MM.1S (cell line): ENCODE measurements around the gene INSRR.

Experiments
- DNase-seq: peaks from one replicate; pipeline ENCODE4 v3.0.0-alpha.2; 2015
- H2AFZ ChIP-seq: fragments of 300-600 bp; sonication (generic); 2 replicates; pipeline ENCODE4 v1.6.0; 2016; ENCODE audit warnings: antibody characterized with exemption, low read length
- H3F3A ChIP-seq: fragments of 300-600 bp; sonication (generic); 2 replicates; pipeline ENCODE4 v1.6.1; 2016; ENCODE audit warnings: mild to moderate bottlenecking, antibody characterized with exemption, low read length, moderate library complexity, mixed read lengths; ENCODE audit not compliant: insufficient read depth
- H3K27ac ChIP-seq: fragments of 300-600 bp; sonication (generic); 2 replicates; pipeline ENCODE4 v1.5.1; 2016; ENCODE audit warnings: mild to moderate bottlenecking, low read length
- H3K27me3 ChIP-seq: fragments of 300-600 bp; sonication (generic); replicated peaks from 2 replicates; pipeline ENCODE4 v1.6.0; 2016; ENCODE audit warnings: low read length; ENCODE audit not compliant: insufficient read depth
- H3K36me3 ChIP-seq: fragments of 300-600 bp; sonication (generic); replicated peaks from 2 replicates; pipeline ENCODE4 v1.6.1; 2016; ENCODE audit warnings: mild to moderate bottlenecking, low read length, mixed read lengths; ENCODE audit not compliant: insufficient read depth
- H3K4me1 ChIP-seq: fragments of 300-600 bp; sonication (generic); 2 replicates; pipeline ENCODE4 v1.6.1; 2016; ENCODE audit warnings: low read length, mixed read lengths
- H3K4me2 ChIP-seq: fragments of 300-600 bp; sonication (generic); 2 replicates; pipeline ENCODE4 v1.6.0; 2016; ENCODE audit warnings: low read depth, low read length
- H3K4me3 ChIP-seq: fragments of 300-600 bp; sonication (generic); 2 replicates; pipeline ENCODE4 v1.5.1; 2016; ENCODE audit warnings: low read length, mixed read lengths
- H3K79me2 ChIP-seq: fragments of 300-600 bp; sonication (generic); 2 replicates; pipeline ENCODE4 v1.6.1; 2016; ENCODE audit warnings: mixed run types, low read length, mixed read lengths
- H3K9ac ChIP-seq: fragments of 300-600 bp; sonication (generic); 2 replicates; pipeline ENCODE4 v1.6.1; 2016; ENCODE audit warnings: low read length, mixed read lengths
- H3K9me2 ChIP-seq: fragments of 300-600 bp; sonication (generic); replicated peaks from 2 replicates; pipeline ENCODE4 v1.6.1; 2016; ENCODE audit warnings: mild to moderate bottlenecking, low read length, mixed read lengths; ENCODE audit not compliant: insufficient read depth
- H3K9me3 ChIP-seq: fragments of 300-600 bp; sonication (generic); replicated peaks from 2 replicates; pipeline ENCODE4 v1.6.1; 2016; ENCODE audit warnings: mild to moderate bottlenecking, low read length, mixed read lengths; ENCODE audit not compliant: insufficient read depth
- H4K20me1 ChIP-seq: fragments of 300-600 bp; sonication (generic); 2 replicates; pipeline ENCODE4 v1.6.1; 2016; ENCODE audit warnings: mild to moderate bottlenecking, low read length, moderate library complexity, mixed read lengths; ENCODE audit not compliant: insufficient read depth
- EZH2 ChIP-seq: fragments of 300-600 bp; sonication (generic); optimal IDR thresholded peaks from 2 replicates; pipeline ENCODE3; 2017; ENCODE audit warnings: low read depth, mild to moderate bottlenecking, antibody characterized with exemption, low read length, mixed read lengths
- EZH2phosphoT487 ChIP-seq: fragments of 300-600 bp; sonication (generic); IDR thresholded peaks from 2 replicates; pipeline ENCODE4 v1.6.1; 2018; ENCODE audit warnings: antibody characterized with exemption, low read length
- TF ChIP-seq, protein P1 (sequence below): fragments of 300-600 bp; sonication (generic); IDR thresholded peaks from 2 replicates; pipeline ENCODE4 v1.5.1; 2016; ENCODE audit warnings: antibody characterized with exemption, low read length, mixed read lengths

The INSRR gene

DNA sequence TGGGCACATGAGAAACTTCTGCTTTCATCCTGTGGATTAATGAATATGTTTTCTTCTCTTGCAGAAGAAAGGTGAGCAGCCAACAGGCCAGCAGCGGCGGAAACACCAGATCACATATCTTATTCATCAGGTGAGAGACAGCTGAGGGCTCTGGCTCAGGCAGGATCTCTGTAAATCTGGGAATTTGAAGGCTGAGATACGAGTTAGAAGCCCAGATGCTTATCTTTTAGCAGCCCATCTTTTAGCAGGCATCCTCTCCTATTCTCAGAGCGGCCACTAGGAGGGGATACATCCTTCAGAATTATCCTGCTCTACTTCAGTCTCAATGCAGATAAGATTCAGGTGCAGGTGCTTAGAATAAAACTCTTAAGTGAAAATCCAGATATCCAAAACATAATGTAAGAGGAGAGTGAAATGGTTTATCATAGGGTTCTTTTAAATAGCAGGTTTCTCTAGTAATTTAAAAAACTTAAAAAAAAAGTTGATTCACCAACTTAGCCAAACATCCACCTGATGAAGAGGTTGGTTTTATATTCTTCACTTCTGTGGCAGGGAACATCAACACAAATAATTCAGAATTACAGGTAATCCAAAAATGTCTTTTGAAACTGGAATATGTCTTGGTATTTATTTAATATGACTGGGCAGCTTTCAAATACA lies 61.6 kb downstream of the INSRR start:
- no peak for TF ChIP-seq EZH2phosphoT487
- TF ChIP-seq, protein P1, sequence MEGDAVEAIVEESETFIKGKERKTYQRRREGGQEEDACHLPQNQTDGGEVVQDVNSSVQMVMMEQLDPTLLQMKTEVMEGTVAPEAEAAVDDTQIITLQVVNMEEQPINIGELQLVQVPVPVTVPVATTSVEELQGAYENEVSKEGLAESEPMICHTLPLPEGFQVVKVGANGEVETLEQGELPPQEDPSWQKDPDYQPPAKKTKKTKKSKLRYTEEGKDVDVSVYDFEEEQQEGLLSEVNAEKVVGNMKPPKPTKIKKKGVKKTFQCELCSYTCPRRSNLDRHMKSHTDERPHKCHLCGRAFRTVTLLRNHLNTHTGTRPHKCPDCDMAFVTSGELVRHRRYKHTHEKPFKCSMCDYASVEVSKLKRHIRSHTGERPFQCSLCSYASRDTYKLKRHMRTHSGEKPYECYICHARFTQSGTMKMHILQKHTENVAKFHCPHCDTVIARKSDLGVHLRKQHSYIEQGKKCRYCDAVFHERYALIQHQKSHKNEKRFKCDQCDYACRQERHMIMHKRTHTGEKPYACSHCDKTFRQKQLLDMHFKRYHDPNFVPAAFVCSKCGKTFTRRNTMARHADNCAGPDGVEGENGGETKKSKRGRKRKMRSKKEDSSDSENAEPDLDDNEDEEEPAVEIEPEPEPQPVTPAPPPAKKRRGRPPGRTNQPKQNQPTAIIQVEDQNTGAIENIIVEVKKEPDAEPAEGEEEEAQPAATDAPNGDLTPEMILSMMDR: peak; percentile 95
- peaks cover 17% of the 10 kb centered on the region for H3K36me3 ChIP-seq
- H3K4me3 ChIP-seq: no peak overlapping the region
- H3K9ac ChIP-seq: no peak overlapping the region
- H3K4me2 ChIP-seq: no peak overlapping the region
- H3F3A ChIP-seq: peaks cover 19% of the 10 kb centered on the region
- no peak overlapping the region for H3K27ac ChIP-seq
- no peaks in the 10 kb centered on the region for H3K27me3 ChIP-seq
- no peak overlapping the region for H2AFZ ChIP-seq
- H3K9me3 ChIP-seq: no peaks in the 10 kb centered on the region
- peak; percentile 72 for DNase-seq
- H3K79me2 ChIP-seq: 0 out of 2 replicates have a peak, but pooled peaks cover 7% of the 10 kb centered on the region
- H3K4me1 ChIP-seq: peaks cover 16% of the 10 kb centered on the region; the same call in 1 of the 2 replicates
- H3K9me2 ChIP-seq: no peaks in the 10 kb centered on the region
- H4K20me1 ChIP-seq: 0 out of 2 replicates have a peak, but pooled peaks cover 8% of the 10 kb centered on the region

DNA sequence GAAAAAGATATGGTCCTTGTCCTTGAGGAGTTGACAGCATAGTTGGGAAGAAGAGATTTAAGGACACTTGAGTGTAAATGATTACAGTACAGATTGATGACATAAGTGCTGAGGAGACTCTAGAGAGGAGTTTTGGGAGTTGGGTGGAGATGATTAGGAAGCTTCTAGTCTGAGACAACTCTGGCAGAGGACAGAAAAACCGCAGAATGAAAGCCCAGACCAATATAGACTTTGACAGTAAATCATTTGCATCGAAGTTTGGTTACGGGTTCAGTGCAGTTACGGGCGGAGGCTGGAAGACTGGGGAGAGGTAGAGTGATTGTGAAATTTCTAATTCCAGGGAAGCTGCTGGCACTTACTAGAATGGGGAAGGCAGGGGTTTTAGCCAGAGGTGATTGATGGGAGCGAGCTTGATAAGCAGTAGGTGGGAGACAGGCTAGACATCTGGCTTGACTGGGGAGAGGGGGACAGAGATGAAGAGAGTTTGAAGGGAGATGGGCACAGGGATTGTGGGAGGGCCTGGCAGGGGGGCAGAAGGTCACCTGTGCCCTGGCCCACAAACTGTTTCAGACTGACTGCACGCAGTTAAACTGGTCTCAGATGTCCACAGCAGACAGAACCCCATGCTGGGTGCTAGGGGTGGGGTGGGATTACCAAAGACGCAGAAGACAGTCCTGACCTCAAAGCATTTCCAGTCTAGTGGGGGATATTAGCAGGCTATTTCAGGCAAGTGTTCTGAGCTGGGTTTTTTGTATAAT lies 62.4 kb downstream of the INSRR start:
- Histone ChIP-seq H3F3A (peaks cover 19% of the 10 kb centered on the region), H2AFZ (no peak overlapping the region), H3K4me2 (no peak overlapping the region), H3K9me3 (no peaks in the 10 kb centered on the region), H3K36me3 (peaks cover 17% of the 10 kb centered on the region), H3K9ac (no peak overlapping the region), H3K27me3 (no peaks in the 10 kb centered on the region), H3K4me1 (peaks cover 16% of the 10 kb centered on the region; the same call in 1 of the 2 replicates), H4K20me1 (0 out of 2 replicates have a peak, but pooled peaks cover 8% of the 10 kb centered on the region), H3K79me2 (0 out of 2 replicates have a peak, but pooled peaks cover 7% of the 10 kb centered on the region), H3K4me3 (no peak overlapping the region), H3K9me2 (no peaks in the 10 kb centered on the region), H3K27ac (no peak overlapping the region)
- DNase-seq: no peak
- no peak for TF ChIP-seq EZH2phosphoT487
- TF ChIP-seq EZH2: no peak
- TF ChIP-seq, protein P1: no peak

DNA sequence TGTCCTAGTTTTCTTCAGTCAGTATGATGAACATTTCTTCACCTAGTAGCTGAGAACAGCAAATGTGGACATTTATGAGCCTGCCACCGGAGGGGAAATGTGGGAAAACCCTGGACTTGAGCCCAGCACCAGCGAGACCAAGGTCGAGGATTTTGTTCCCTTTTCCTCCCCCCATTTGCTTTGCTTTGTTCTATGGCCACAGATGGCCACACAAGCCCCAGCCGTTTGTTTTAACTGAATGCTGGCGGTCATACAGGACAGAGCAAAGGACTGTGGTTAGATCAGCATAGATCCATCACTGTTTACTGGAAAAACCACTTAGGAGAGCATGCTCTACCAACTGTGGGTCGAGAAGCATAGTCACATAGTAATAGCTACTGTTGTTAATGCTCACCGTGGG lies 63.1 kb downstream of the INSRR start:
- Histone ChIP-seq H3K9ac (no peak overlapping the region), H4K20me1 (0 out of 2 replicates have a peak, but pooled peaks cover 8% of the 10 kb centered on the region), H3K79me2 (0 out of 2 replicates have a peak, but pooled peaks cover 7% of the 10 kb centered on the region), H3K9me3 (no peaks in the 10 kb centered on the region), H2AFZ (no peak overlapping the region), H3K4me2 (no peak overlapping the region), H3K27me3 (no peaks in the 10 kb centered on the region), H3K4me1 (peaks cover 16% of the 10 kb centered on the region; the same call in 1 of the 2 replicates), H3K4me3 (no peak overlapping the region), H3K36me3 (peaks cover 17% of the 10 kb centered on the region), H3F3A (peaks cover 19% of the 10 kb centered on the region), H3K27ac (no peak overlapping the region), H3K9me2 (no peaks in the 10 kb centered on the region)
- TF ChIP-seq, protein P1: no peak
- TF ChIP-seq EZH2 (no peak), EZH2phosphoT487 (no peak)
- no peak for DNase-seq
